ENCODE results near the gene GATC.
A peak's percentile ranks its signal among the peaks of the same experiment; 100 is the strongest.

Gene GATC

DNA sequence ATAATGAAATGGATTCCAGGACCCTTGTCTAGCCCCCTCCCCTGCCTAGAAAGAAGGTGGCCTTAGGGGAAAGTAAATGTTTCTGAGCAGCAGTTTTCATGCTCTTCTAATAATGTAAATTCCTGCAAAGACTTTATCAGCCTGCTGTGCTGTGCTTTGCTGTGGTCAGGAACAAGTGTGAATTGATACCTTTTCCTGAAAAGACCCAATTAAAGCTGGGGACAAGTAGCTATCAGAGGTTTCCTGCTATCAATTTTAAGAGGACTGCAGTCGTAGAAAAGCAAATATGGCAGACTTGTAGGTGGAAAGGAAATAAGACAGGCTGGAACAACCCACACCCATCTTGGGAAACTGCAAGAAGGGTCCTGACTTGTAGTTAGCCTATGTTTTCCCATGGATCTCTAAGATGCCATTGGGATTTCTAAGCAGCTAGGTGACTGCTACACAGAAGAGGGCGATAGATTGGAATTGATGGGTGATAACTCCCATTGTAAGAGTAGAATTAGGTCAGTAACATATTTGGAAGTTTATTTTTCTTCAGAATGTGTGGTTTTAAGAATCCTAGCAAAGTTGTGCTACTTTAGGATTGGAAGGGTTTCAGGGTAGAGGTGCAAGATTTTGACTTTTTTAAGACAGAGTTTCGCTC, 52.7 kb downstream of the GATC start:
- no peak overlapping the region for H3K27ac ChIP-seq (ENCODE audit: low read length, poor library complexity, severe bottlenecking)
- no peak for DNase-seq
- H3K14ac ChIP-seq (ENCODE audit: low read length in 2 of 2), result no peak overlapping the region
- no peak overlapping the region for H3K4me2 ChIP-seq (ENCODE audit: low read length, poor library complexity, severe bottlenecking)
- no peak overlapping the region for H2AK5ac ChIP-seq (ENCODE audit: low read length, severe bottlenecking)
- H4K8ac ChIP-seq (ENCODE audit: low read length), result no peak overlapping the region
- H2BK5ac ChIP-seq (ENCODE audit: low read depth, low read length, poor library complexity, severe bottlenecking), result no peak overlapping the region
- H2BK15ac ChIP-seq (ENCODE audit: low read depth, poor library complexity, severe bottlenecking), result no peak overlapping the region
- H3K9ac ChIP-seq (ENCODE audit: low read length), result peak overlapping the region; percentile 97
- no peak overlapping the region for H2BK12ac ChIP-seq (ENCODE audit: low read length in 2 of 2)
- no peaks in the 10 kb centered on the region for H3K9me3 ChIP-seq (ENCODE audit: control insufficient read depth, low read length)
- H3K27me3 ChIP-seq (ENCODE audit: control insufficient read depth in 1 of 2, insufficient read depth in 1 of 2, low read length in 2 of 2), result no peaks in the 10 kb centered on the region
- H3K18ac ChIP-seq (ENCODE audit: low read depth in 1 of 2, low read length in 2 of 2), result no peak overlapping the region
- H3K4me3 ChIP-seq (ENCODE audit: insufficient read depth in 1 of 2, low read depth in 1 of 2, low read length in 2 of 2), result no peak overlapping the region
- no peak overlapping the region for H4K91ac ChIP-seq (ENCODE audit: low read length)
- H3K36me3 ChIP-seq (ENCODE audit: control insufficient read depth in 1 of 2, insufficient read depth in 2 of 2, low read depth in 1 of 2, low read length in 2 of 2), result peaks cover 5 to 46% of the 10 kb centered on the region in 2 experiments
- WGBS, result 97% methylated on average over 3 of the region's 3 CpGs
- no peak overlapping the region for H3K4ac ChIP-seq (ENCODE audit: low read depth in 1 of 2, low read length in 2 of 2)
- no peak overlapping the region for H3K23ac ChIP-seq (ENCODE audit: low read length in 2 of 2)
- H3K79me1 ChIP-seq (replicated peaks; ENCODE audit: low read length, poor library complexity, severe bottlenecking), result peaks cover 11% of the 10 kb centered on the region
- H3K4me1 ChIP-seq (ENCODE audit: control insufficient read depth, insufficient read depth, low read depth, low read length), result no peaks in the 10 kb centered on the region
- H2AFZ ChIP-seq (ENCODE audit: low read depth, low read length), result no peak overlapping the region
- H2BK120ac ChIP-seq (ENCODE audit: low read depth, low read length), result no peak overlapping the region

DNA sequence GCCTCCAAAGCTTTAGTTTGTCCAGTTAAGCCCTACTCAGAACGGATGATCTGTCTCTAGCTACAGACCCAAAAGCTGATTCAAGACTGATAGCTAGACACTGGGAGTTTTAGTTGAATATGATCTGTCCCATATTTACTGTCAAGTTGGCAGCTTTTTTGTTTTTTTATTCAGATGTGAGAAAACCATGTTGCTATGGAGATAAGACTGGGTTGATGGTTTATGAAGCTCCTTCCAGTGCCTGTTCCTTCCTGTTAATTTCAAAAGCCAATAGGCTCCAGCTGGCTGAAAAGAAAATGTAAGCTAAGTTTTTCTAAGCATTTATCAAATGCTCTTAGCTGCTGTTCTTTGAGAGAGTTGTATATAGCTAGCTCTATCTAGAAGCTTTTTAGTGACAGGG, 54.3 kb downstream of the GATC start:
- no peak overlapping the region for H4K8ac ChIP-seq (ENCODE audit: low read length)
- no peaks in the 10 kb centered on the region for H3K4me1 ChIP-seq (ENCODE audit: control insufficient read depth, insufficient read depth, low read depth, low read length)
- no peak overlapping the region for H3K14ac ChIP-seq (ENCODE audit: low read length in 2 of 2)
- H3K36me3 ChIP-seq (ENCODE audit: control insufficient read depth in 1 of 2, insufficient read depth in 2 of 2, low read depth in 1 of 2, low read length in 2 of 2), result peaks cover 8 to 53% of the 10 kb centered on the region in 2 experiments
- DNase-seq, result peak; percentile 6
- H3K23ac ChIP-seq (ENCODE audit: low read length in 2 of 2), result no peak overlapping the region
- H2BK12ac ChIP-seq (ENCODE audit: low read length in 2 of 2), result no peak overlapping the region
- H2BK15ac ChIP-seq (ENCODE audit: low read depth, poor library complexity, severe bottlenecking), result no peak overlapping the region
- H3K9me3 ChIP-seq (ENCODE audit: control insufficient read depth, low read length), result no peaks in the 10 kb centered on the region
- H3K4me3 ChIP-seq (ENCODE audit: insufficient read depth in 1 of 2, low read depth in 1 of 2, low read length in 2 of 2), result no peak overlapping the region
- no peak overlapping the region for H3K18ac ChIP-seq (ENCODE audit: low read depth in 1 of 2, low read length in 2 of 2)
- peaks cover 4% of the 10 kb centered on the region for H3K79me1 ChIP-seq (replicated peaks; ENCODE audit: low read length, poor library complexity, severe bottlenecking)
- H3K27me3 ChIP-seq (ENCODE audit: control insufficient read depth in 1 of 2, insufficient read depth in 1 of 2, low read length in 2 of 2), result no peaks in the 10 kb centered on the region
- no peak overlapping the region for H4K91ac ChIP-seq (ENCODE audit: low read length)
- H2BK120ac ChIP-seq (ENCODE audit: low read depth, low read length), result no peak overlapping the region
- no peak overlapping the region for H2AFZ ChIP-seq (ENCODE audit: low read depth, low read length)
- H2AK5ac ChIP-seq (ENCODE audit: low read length, severe bottlenecking), result no peak overlapping the region
- H3K4me2 ChIP-seq (ENCODE audit: low read length, poor library complexity, severe bottlenecking), result no peak overlapping the region
- no peak overlapping the region for H2BK5ac ChIP-seq (ENCODE audit: low read depth, low read length, poor library complexity, severe bottlenecking)
- H3K27ac ChIP-seq (ENCODE audit: low read length, poor library complexity, severe bottlenecking), result no peak overlapping the region
- peak overlapping the region; percentile 17 for H3K9ac ChIP-seq (ENCODE audit: low read length)
- no peak overlapping the region for H3K4ac ChIP-seq (ENCODE audit: low read depth in 1 of 2, low read length in 2 of 2)
- WGBS, result no CpG with 5 or more reads among the region's 1 CpG

- no peak overlapping the region for H2BK12ac ChIP-seq (ENCODE audit: low read length in 2 of 2)
- no peak overlapping the region for H3K23ac ChIP-seq (ENCODE audit: low read length in 2 of 2)
- H3K4ac ChIP-seq (ENCODE audit: low read depth in 1 of 2, low read length in 2 of 2), result no peak overlapping the region
- H3K36me3 ChIP-seq (ENCODE audit: control insufficient read depth in 1 of 2, insufficient read depth in 2 of 2, low read depth in 1 of 2, low read length in 2 of 2), result peaks cover 16 to 44% of the 10 kb centered on the region in 2 experiments
- H4K8ac ChIP-seq (ENCODE audit: low read length), result no peak overlapping the region
- H3K4me1 ChIP-seq (ENCODE audit: control insufficient read depth, insufficient read depth, low read depth, low read length), result no peaks in the 10 kb centered on the region
- no peak overlapping the region for H4K91ac ChIP-seq (ENCODE audit: low read length)
- no peak overlapping the region for H2BK5ac ChIP-seq (ENCODE audit: low read depth, low read length, poor library complexity, severe bottlenecking)
- H3K4me3 ChIP-seq (ENCODE audit: insufficient read depth in 1 of 2, low read depth in 1 of 2, low read length in 2 of 2), result no peak overlapping the region
- H2BK15ac ChIP-seq (ENCODE audit: low read depth, poor library complexity, severe bottlenecking), result no peak overlapping the region
- no peak overlapping the region for H3K18ac ChIP-seq (ENCODE audit: low read depth in 1 of 2, low read length in 2 of 2)
- no peaks in the 10 kb centered on the region for H3K9me3 ChIP-seq (ENCODE audit: control insufficient read depth, low read length)
- no peak overlapping the region for H2AFZ ChIP-seq (ENCODE audit: low read depth, low read length)
- no peak overlapping the region for H3K14ac ChIP-seq (ENCODE audit: low read length in 2 of 2)
- no peak for DNase-seq
- 92% methylated on average over 3 of the region's 4 CpGs for WGBS
- H3K4me2 ChIP-seq (ENCODE audit: low read length, poor library complexity, severe bottlenecking), result no peak overlapping the region
- H2BK120ac ChIP-seq (ENCODE audit: low read depth, low read length), result no peak overlapping the region
- no peak overlapping the region for H3K9ac ChIP-seq (ENCODE audit: low read length)
- no peak overlapping the region for H2AK5ac ChIP-seq (ENCODE audit: low read length, severe bottlenecking)
- H3K27ac ChIP-seq (ENCODE audit: low read length, poor library complexity, severe bottlenecking), result no peak overlapping the region
- no peaks in the 10 kb centered on the region for H3K27me3 ChIP-seq (ENCODE audit: control insufficient read depth in 1 of 2, insufficient read depth in 1 of 2, low read length in 2 of 2)
- H3K79me1 ChIP-seq (replicated peaks; ENCODE audit: low read length, poor library complexity, severe bottlenecking), result peaks cover 2% of the 10 kb centered on the region
Measured at GRCh38 chr12:120504587-120504986, 58.3 kb downstream of the GATC start.

DNA sequence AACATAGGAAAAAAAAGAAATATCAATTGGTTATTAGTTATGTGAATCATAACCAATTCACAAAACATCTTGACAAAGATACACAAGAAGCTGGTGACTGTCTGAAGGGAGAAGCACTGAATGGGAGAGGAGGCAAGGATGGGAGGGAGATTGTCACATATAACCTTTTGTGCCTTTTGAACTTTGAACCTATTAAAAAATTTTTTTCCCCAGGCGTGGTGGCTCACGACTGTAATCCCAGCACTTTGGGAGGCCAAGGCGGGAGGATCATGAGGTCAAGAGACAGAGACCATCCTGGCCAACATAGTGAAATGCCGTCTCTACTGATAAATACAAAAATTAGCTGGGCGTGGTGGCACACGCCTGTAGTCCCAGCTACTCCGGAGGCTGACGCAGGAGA, 62.3 kb downstream of the GATC start:
- H3K4ac ChIP-seq (ENCODE audit: low read depth in 1 of 2, low read length in 2 of 2), result no peak overlapping the region
- H3K9me3 ChIP-seq (ENCODE audit: control insufficient read depth, low read length), result no peaks in the 10 kb centered on the region
- no peak overlapping the region for H2BK5ac ChIP-seq (ENCODE audit: low read depth, low read length, poor library complexity, severe bottlenecking)
- H2BK120ac ChIP-seq (ENCODE audit: low read depth, low read length), result no peak overlapping the region
- H3K18ac ChIP-seq (ENCODE audit: low read depth in 1 of 2, low read length in 2 of 2), result no peak overlapping the region
- no peak overlapping the region for H4K8ac ChIP-seq (ENCODE audit: low read length)
- no peak for DNase-seq
- WGBS, result 97% methylated on average over 8 of the region's 8 CpGs
- no peak overlapping the region for H3K4me2 ChIP-seq (ENCODE audit: low read length, poor library complexity, severe bottlenecking)
- no peaks in the 10 kb centered on the region for H3K4me1 ChIP-seq (ENCODE audit: control insufficient read depth, insufficient read depth, low read depth, low read length)
- H3K36me3 ChIP-seq (ENCODE audit: control insufficient read depth in 1 of 2, insufficient read depth in 2 of 2, low read depth in 1 of 2, low read length in 2 of 2), result peaks cover 10 to 34% of the 10 kb centered on the region in 2 experiments
- no peaks in the 10 kb centered on the region for H3K27me3 ChIP-seq (ENCODE audit: control insufficient read depth in 1 of 2, insufficient read depth in 1 of 2, low read length in 2 of 2)
- no peak overlapping the region for H2AFZ ChIP-seq (ENCODE audit: low read depth, low read length)
- H2BK12ac ChIP-seq (ENCODE audit: low read length in 2 of 2), result no peak overlapping the region
- no peak overlapping the region for H4K91ac ChIP-seq (ENCODE audit: low read length)
- no peaks in the 10 kb centered on the region for H3K79me1 ChIP-seq (replicated peaks; ENCODE audit: low read length, poor library complexity, severe bottlenecking)
- H3K4me3 ChIP-seq (ENCODE audit: insufficient read depth in 1 of 2, low read depth in 1 of 2, low read length in 2 of 2), result no peak overlapping the region
- H3K14ac ChIP-seq (ENCODE audit: low read length in 2 of 2), result no peak overlapping the region
- no peak overlapping the region for H3K9ac ChIP-seq (ENCODE audit: low read length)
- no peak overlapping the region for H3K23ac ChIP-seq (ENCODE audit: low read length in 2 of 2)
- H2AK5ac ChIP-seq (ENCODE audit: low read length, severe bottlenecking), result no peak overlapping the region
- no peak overlapping the region for H2BK15ac ChIP-seq (ENCODE audit: low read depth, poor library complexity, severe bottlenecking)
- H3K27ac ChIP-seq (ENCODE audit: low read length, poor library complexity, severe bottlenecking), result no peak overlapping the region
